GM12892 (cell line): ENCODE data around the gene ZNF521.

Source experiments
- POLR2A ChIP-seq: IDR thresholded peaks from 2 replicates; pipeline ENCODE4 v1.6.1; 2011; ENCODE audit warnings: low read depth, low read length, control low read depth
- TAF1 ChIP-seq: IDR thresholded peaks from 2 replicates; pipeline ENCODE4 v1.6.1; 2011; ENCODE audit warnings: low read depth, mild to moderate bottlenecking, control low read depth, low read length, borderline replicate concordance

GRCh38 chr18:25275412-25276001, 76.5 kb downstream of the ZNF521 start:
- TF ChIP-seq POLR2A (no peak), TAF1 (no peak)
